HS-27A (cell line): ENCODE data around the gene TLCD3A.
"Not testable (repeated sequence)": the region's sequence is repeated elsewhere in the genome, so short reads cannot be mapped to it uniquely, and the experiment has no call there.

Experiments used
- DNase-seq: peaks from one replicate; pipeline ENCODE4 v3.0.0-alpha.2; 2012; ENCODE audit warnings: low read depth, missing footprints

The TLCD3A gene

GRCh38 chr17:789160-789840, 56.9 kb downstream of the TLCD3A start:
- DNase-seq = no peak

GRCh38 chr17:789931-790873, 57.8 kb downstream of the TLCD3A start:
- DNase-seq = not testable (repeated sequence)

GRCh38 chr17:790874-791247, 58.5 kb downstream of the TLCD3A start:
- DNase-seq = not testable (repeated sequence)

- no peak for DNase-seq
Measured at GRCh38 chr17:791829-792228, 59.4 kb downstream of the TLCD3A start.

GRCh38 chr17:792277-792676, 59.9 kb downstream of the TLCD3A start:
- DNase-seq = no peak
